Ramos (cell line): ENCODE results near the gene MS4A6A.
"Not testable (repeated sequence)": the region's sequence is repeated elsewhere in the genome, so short reads cannot be mapped to it uniquely, and the experiment has no call there.

Experiments used
- in situ Hi-C: fragments of 300-500 bp; cut with MboI; formaldehyde crosslinking; loops from one replicate; pipeline ENCODE4 v1.14.3; 2022; ENCODE audit warnings: low sequenced_read_pairs; ENCODE audit not compliant: unreplicated experiment

MS4A6A gene

GRCh38 chr11:60130496-60130895 lies 52.4 kb downstream of the MS4A6A start:
- in situ Hi-C loops, result no loop called here

GRCh38 chr11:60129853-60130252 lies 53.0 kb downstream of the MS4A6A start:
- in situ Hi-C loops, result no loop called here

GRCh38 chr11:60128866-60129265 lies 54.0 kb downstream of the MS4A6A start:
- in situ Hi-C loops, result not testable (repeated sequence)

GRCh38 chr11:60128376-60128775 lies 54.5 kb downstream of the MS4A6A start:
- in situ Hi-C loops, result no loop called here

- in situ Hi-C loops, result no loop called here
Observed at GRCh38 chr11:60127311-60127811, 55.5 kb downstream of the MS4A6A start.

- in situ Hi-C loops, result no loop called here
Observed at GRCh38 chr11:60125956-60126585, 56.8 kb downstream of the MS4A6A start.

- in situ Hi-C loops, result no loop called here
Observed at GRCh38 chr11:60124802-60125432, 58.0 kb downstream of the MS4A6A start.
